Colonic mucosa (tissue), 4 donors: Measurements from ENCODE around the gene LIAS. TPM values are rescaled to one million over a fixed set of nuclear protein-coding genes. Genes with fewer than 3 reads are reported as not detected.

Experiments
- DNase-seq: peaks from one replicate; pipeline ENCODE4 v3.0.0-alpha.2; 2020
- H3K27ac ChIP-seq: fragments of 200-600 bp; one replicate; pipeline ENCODE4 v1.8.0; 2021
- H3K27me3 ChIP-seq: fragments of 200-600 bp; one replicate; pipeline ENCODE4 v1.8.0; 2021
- H3K36me3 ChIP-seq: fragments of 200-600 bp; one replicate; pipeline ENCODE4 v1.8.0; 2021
- H3K4me1 ChIP-seq: fragments of 200-600 bp; one replicate; pipeline ENCODE4 v1.8.0; 2021; ENCODE audit warnings: mild to moderate bottlenecking
- H3K4me3 ChIP-seq: fragments of 200-600 bp; one replicate; pipeline ENCODE4 v1.8.0; 2021
- H3K9ac ChIP-seq, 2 donors: one replicate each; pipeline ENCODE4 v1.7.0; 2013; ENCODE audit warnings: control low read depth in 2 of 2, low read depth in 2 of 2, low read length in 2 of 2
- H3K9me3 ChIP-seq: fragments of 200-600 bp; one replicate; pipeline ENCODE4 v1.8.0; 2021
- intact Hi-C: fragments of 100-400 bp; cut with DNase I; formaldehyde crosslinking; loops from one replicate; pipeline ENCODE4 v1.14.1; 2022
- total RNA-seq, 2 donors: library from RNA; stranded (reverse); fragmentation: NEBNext Ultra II Directional in 1 of 2; extraction: Animal tissue kit (Norgen Biotek cat#: 25700) in 1 of 2; gene quantifications; one replicate each; pipeline ENCODE4 v1.2.1, GENCODE V29; 2021
- TF ChIP-seq, protein P1 (sequence below): fragments of 200-600 bp; IDR thresholded peaks from one replicate; pipeline ENCODE4 v1.8.0; 2022; ENCODE audit warnings: antibody characterized with exemption, mild to moderate bottlenecking
- donor health status: healthy.
- donor health status: DM: no; HTN: no; CAD: no.
- donor health status: DM: no; HTN: no; CAD: no.

LIAS gene
- total RNA-seq, 2 donors from 2014 or later: 21.1 to 28.3 TPM

DNA sequence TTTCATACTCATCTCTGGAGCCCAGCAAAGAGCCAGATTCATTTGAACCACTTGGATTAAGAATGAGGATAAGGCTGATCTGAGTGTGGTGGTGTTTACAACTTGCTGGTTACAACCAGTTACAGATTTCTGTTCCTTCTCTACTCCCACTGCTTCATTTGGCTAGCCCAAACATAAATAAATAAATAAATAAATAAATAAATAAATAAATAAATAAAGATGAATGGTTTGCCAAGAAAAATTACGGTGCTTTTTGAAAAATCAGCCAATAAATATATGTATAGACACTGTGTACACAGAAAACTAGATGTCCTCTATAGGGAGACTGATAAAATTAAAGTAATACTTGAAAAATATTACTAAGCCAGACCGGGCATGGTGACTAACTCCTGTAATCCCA, 17.3 kb upstream of the LIAS start:
- H3K9me3 ChIP-seq: no peaks in the 10 kb centered on the region
- no peaks in the 10 kb centered on the region for H3K4me1 ChIP-seq
- no peak overlapping the region for H3K4me3 ChIP-seq
- no peak overlapping the region for H3K9ac ChIP-seq
- no peaks in the 10 kb centered on the region for H3K36me3 ChIP-seq
- TF ChIP-seq, protein P1, sequence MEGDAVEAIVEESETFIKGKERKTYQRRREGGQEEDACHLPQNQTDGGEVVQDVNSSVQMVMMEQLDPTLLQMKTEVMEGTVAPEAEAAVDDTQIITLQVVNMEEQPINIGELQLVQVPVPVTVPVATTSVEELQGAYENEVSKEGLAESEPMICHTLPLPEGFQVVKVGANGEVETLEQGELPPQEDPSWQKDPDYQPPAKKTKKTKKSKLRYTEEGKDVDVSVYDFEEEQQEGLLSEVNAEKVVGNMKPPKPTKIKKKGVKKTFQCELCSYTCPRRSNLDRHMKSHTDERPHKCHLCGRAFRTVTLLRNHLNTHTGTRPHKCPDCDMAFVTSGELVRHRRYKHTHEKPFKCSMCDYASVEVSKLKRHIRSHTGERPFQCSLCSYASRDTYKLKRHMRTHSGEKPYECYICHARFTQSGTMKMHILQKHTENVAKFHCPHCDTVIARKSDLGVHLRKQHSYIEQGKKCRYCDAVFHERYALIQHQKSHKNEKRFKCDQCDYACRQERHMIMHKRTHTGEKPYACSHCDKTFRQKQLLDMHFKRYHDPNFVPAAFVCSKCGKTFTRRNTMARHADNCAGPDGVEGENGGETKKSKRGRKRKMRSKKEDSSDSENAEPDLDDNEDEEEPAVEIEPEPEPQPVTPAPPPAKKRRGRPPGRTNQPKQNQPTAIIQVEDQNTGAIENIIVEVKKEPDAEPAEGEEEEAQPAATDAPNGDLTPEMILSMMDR: no peak
- H3K27me3 ChIP-seq: no peaks in the 10 kb centered on the region
- no peak overlapping the region for H3K27ac ChIP-seq
- intact Hi-C loops: no loop called here
- DNase-seq: no peak

DNA sequence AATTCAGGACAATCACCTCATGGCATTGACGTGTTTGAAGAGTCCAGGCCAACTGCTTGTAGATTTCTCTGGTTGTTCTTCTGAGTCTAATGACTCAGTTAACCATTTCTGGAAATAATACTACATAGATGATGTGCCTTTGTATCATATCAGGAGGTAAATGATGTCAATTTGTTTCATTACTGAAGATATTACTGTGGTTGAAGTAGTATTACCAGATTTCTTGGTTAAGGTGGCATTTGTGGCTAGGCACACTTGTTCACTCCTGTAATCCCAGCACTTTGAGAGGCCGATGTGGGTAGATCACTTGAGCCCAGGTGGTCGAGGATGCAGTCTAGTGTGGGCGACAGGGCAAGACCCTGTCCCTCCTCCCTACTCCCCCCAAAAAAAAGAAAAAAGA, 15.9 kb upstream of the LIAS start:
- Histone ChIP-seq H3K9me3 (no peaks in the 10 kb centered on the region), H3K9ac (no peak overlapping the region), H3K27ac (no peak overlapping the region), H3K36me3 (no peaks in the 10 kb centered on the region), H3K4me1 (no peaks in the 10 kb centered on the region), H3K27me3 (no peaks in the 10 kb centered on the region), H3K4me3 (no peak overlapping the region)
- TF ChIP-seq, protein P1: no peak
- intact Hi-C loops: no loop called here
- DNase-seq: no peak

DNA sequence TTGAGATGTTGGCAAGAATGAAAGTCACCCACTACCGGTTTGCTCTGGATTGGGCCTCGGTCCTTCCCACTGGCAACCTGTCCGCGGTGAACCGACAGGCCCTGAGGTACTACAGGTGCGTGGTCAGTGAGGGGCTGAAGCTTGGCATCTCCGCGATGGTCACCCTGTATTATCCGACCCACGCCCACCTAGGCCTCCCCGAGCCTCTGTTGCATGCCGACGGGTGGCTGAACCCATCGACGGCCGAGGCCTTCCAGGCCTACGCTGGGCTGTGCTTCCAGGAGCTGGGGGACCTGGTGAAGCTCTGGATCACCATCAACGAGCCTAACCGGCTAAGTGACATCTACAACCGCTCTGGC, 12.4 kb upstream of the LIAS start:
- intact Hi-C loops: no loop called here
- Histone ChIP-seq H3K36me3 (peaks cover 2% of the 10 kb centered on the region), H3K27me3 (no peaks in the 10 kb centered on the region), H3K4me3 (peak overlapping the region; percentile 46), H3K9me3 (no peaks in the 10 kb centered on the region), H3K9ac (peak overlapping the region in 1 of 2 donors; percentile 76), H3K27ac (peak overlapping the region; percentile 80), H3K4me1 (no peaks in the 10 kb centered on the region)
- no peak for DNase-seq
- TF ChIP-seq, protein P1: no peak

DNA sequence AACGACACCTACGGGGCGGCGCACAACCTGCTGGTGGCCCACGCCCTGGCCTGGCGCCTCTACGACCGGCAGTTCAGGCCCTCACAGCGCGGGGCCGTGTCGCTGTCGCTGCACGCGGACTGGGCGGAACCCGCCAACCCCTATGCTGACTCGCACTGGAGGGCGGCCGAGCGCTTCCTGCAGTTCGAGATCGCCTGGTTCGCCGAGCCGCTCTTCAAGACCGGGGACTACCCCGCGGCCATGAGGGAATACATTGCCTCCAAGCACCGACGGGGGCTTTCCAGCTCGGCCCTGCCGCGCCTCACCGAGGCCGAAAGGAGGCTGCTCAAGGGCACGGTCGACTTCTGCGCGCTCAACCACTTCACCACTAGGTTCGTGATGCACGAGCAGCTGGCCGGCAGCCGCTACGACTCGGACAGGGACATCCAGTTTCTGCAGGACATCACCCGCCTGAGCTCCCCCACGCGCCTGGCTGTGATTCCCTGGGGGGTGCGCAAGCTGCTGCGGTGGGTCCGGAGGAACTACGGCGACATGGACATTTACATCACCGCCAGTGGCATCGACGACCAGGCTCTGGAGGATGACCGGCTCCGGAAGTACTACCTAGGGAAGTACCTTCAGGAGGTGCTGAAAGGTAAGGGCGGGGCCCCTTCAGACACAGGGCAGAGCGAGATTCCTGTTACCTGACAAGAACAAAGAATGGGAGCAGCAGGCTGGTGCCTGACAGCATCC, 11.8 kb upstream of the LIAS start:
- Histone ChIP-seq H3K4me1 (no peaks in the 10 kb centered on the region), H3K27me3 (no peaks in the 10 kb centered on the region), H3K27ac (peak overlapping the region; percentile 80), H3K9ac (peak overlapping the region; percentile 64 to 76), H3K9me3 (no peaks in the 10 kb centered on the region), H3K36me3 (peaks cover 5% of the 10 kb centered on the region), H3K4me3 (peak overlapping the region; percentile 46)
- TF ChIP-seq, protein P1: peak; percentile 57
- intact Hi-C loops: no loop called here
- peak; percentile 78 for DNase-seq

DNA sequence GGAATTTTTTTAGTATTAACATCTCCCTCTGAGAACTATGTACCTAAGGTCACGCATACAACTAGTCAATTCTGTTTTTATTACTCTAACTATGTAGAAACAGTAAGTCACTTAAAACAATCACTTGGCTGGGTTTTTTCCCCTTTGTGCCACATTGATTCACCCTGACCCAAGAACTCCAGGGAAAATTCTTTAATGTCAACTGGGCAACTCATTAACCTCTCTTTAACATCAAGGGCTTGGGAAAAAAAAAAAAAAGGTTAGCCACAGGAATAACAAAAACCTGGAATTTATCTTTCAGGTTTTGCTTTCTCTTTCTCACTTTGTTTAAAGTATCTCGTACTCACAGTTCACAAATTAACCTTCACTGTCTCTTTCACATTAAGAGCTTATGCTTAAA, 8.2 kb upstream of the LIAS start:
- intact Hi-C loops: no loop called here
- no peaks in the 10 kb centered on the region for H3K9me3 ChIP-seq
- TF ChIP-seq, protein P1: no peak
- peaks cover 23% of the 10 kb centered on the region for H3K36me3 ChIP-seq
- no peak overlapping the region for H3K27ac ChIP-seq
- H3K9ac ChIP-seq: no peak overlapping the region
- no peaks in the 10 kb centered on the region for H3K27me3 ChIP-seq
- H3K4me3 ChIP-seq: no peak overlapping the region
- H3K4me1 ChIP-seq: peaks cover 1% of the 10 kb centered on the region
- no peak for DNase-seq
